GM18907 (cell line): ENCODE measurements around the gene INPP5A.
"Not testable (repeated sequence)": the region's sequence is repeated elsewhere in the genome, so short reads cannot be mapped to it uniquely, and the experiment has no call there.

ENCODE experiments used
- ATAC-seq: cut with Tn5 transposase; IDR thresholded peaks from one replicate; pipeline ENCODE4 v1.9.1; 2021; ENCODE audit warnings: mild to moderate bottlenecking, moderate library complexity; ENCODE audit not compliant: unreplicated experiment

Gene INPP5A

GRCh38 chr10:132825783-132826523 is 288.4 kb downstream of the INPP5A start:
- ATAC-seq: not testable (repeated sequence)

DNA sequence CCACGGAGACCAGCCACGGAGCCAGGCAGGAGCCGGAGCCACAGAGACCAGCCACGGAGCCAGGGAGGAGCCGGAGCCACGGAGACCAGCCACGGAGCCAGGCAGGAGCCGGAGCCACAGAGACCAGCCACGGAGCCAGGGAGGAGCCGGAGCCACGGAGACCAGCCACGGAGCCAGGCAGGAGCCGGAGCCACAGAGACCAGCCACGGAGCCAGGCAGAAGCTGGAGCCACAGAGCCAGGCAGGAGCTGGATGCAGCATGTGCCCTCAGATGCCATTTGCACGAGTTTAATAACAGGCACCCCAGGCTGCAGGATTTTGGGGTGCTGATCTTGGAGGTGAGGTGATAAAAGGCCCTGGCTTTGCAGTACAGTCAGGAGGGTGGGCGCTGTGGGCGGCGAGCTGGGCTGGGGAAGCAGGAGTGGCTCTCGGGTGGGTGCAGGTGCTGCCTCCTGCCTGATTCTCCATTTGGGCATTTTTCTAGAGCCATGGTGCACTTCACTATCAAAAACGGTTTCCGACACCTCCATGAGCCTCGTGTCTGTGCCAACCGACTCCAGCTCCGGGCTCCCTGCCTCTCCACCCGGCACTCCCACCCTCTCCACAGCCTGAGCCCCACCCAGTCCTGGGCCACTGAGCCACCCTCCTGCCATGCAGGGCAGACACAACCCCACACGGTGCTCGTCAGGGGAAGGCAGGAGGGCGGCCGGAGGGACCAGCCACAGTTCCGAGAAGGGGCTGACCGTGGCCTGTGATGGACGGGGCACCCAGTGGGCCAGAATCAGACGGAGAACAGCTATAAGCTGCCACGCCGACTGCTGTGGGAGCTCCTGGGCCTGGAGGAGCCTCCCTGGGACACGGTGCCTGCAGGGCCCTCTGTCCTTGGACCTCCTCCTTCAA is 289.2 kb downstream of the INPP5A start:
- no peak for ATAC-seq

DNA sequence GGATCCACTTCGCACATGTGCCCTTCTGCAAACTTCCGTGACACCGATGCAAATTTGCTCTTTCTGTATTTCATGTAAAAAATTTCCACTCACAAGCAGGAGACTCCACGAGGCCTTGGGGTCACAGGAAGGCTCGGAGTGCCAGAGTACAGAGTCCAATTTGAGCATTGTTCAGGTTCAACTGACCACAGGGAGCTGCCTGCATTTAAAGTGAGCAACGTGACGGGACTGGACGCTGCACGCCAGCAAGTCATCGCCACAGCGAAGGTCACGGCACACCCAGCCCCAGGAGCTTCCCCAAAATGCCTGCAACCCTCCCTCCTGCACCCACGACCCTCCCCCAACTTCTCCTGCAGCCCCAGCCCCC is 289.8 kb downstream of the INPP5A start:
- no peak for ATAC-seq

DNA sequence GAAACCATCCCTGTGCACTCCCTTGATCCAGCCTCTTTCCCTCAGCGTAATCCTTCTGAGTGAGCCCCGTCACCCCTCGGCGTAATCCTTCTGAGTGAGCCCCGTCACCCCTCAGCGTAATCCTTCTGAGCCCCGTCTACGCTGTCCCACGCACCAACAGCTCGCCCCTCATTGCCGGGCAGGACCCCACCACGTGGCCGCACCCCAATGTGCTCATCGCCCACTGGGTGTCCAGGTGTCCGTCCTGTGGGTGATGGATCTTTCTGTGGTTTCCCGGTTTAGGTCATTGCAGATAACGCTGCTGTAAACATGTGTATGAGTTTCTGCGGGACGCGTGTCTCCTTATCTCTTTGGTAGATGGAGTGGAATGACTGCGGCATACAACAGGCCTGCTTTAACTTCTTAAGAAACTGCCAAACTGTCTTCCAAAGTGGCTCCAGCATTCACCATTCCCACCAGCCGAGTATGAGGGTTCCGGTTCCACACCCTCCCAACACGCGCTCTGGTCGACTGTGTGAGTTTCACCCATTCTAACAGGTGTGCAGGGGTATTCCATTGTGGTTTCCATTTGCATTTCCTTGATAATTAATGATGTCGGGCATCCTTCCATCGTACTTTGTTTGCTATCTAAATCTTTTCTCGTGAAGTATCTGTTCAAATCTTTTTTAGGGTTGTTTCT is 290.4 kb downstream of the INPP5A start:
- ATAC-seq: no peak

GRCh38 chr10:132828681-132829080 is 291.1 kb downstream of the INPP5A start:
- no peak for ATAC-seq

DNA sequence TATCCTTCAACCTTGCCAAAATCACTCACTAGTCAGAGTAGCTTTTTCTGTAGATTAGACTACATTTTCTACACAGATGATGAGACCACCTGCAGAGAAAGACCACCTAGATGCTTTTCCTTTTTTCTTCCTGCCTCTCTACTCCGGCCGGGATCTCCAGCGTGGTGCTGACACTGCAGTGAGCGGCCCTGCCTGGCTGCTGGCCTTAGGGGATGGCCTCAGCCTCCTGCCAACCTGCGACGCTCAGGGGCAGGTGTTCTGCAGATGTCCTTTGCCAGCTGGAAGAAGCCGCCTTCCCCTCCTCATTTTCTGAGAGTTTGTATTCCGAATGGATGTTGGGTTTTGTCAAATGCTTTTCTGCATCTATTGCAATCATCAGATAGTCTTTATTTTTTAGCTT is 291.8 kb downstream of the INPP5A start:
- ATAC-seq: no peak

- ATAC-seq: no peak
Measured at GRCh38 chr10:132832186-132832969, 294.8 kb downstream of the INPP5A start.
